HG03196 (cell line): ENCODE results near the gene ARHGAP1.

ENCODE experiments used
- ATAC-seq: cut with Tn5 transposase; IDR thresholded peaks from one replicate; pipeline ENCODE4 v1.9.1; 2021; ENCODE audit not compliant: unreplicated experiment

Gene ARHGAP1

GRCh38 chr11:46695345-46696211 lies 4.8 kb downstream of the ARHGAP1 start:
- no peak for ATAC-seq

- no peak for ATAC-seq
Measured at GRCh38 chr11:46694607-46695006, 5.8 kb downstream of the ARHGAP1 start.

GRCh38 chr11:46694072-46694471 lies 6.3 kb downstream of the ARHGAP1 start:
- ATAC-seq: no peak

GRCh38 chr11:46693597-46694012 lies 6.8 kb downstream of the ARHGAP1 start:
- no peak for ATAC-seq

- no peak for ATAC-seq
Measured at GRCh38 chr11:46692450-46692849, 8.0 kb downstream of the ARHGAP1 start.

- ATAC-seq: no peak
Measured at GRCh38 chr11:46690702-46691101, 9.7 kb downstream of the ARHGAP1 start.

GRCh38 chr11:46686886-46687795 lies 13.3 kb downstream of the ARHGAP1 start:
- ATAC-seq: no peak

- ATAC-seq: no peak
Measured at GRCh38 chr11:46684367-46684766, 16.1 kb downstream of the ARHGAP1 start.

GRCh38 chr11:46682773-46683752 lies 17.4 kb downstream of the ARHGAP1 start:
- ATAC-seq: no peak

GRCh38 chr11:46681814-46682213 lies 18.6 kb downstream of the ARHGAP1 start:
- ATAC-seq: no peak

GRCh38 chr11:46680815-46681214 lies 19.6 kb downstream of the ARHGAP1 start:
- ATAC-seq: no peak

- no peak for ATAC-seq
Measured at GRCh38 chr11:46680164-46680760, 20.2 kb downstream of the ARHGAP1 start.

GRCh38 chr11:46679241-46680163 lies 20.9 kb downstream of the ARHGAP1 start:
- no peak for ATAC-seq

GRCh38 chr11:46678741-46679130 lies 21.7 kb downstream of the ARHGAP1 start:
- no peak for ATAC-seq

- ATAC-seq: no peak
Measured at GRCh38 chr11:46677991-46678740, 22.3 kb downstream of the ARHGAP1 start.

- no peak for ATAC-seq
Measured at GRCh38 chr11:46677169-46677568, 23.2 kb downstream of the ARHGAP1 start.

GRCh38 chr11:46676436-46677158 lies 23.8 kb downstream of the ARHGAP1 start:
- no peak for ATAC-seq

- no peak for ATAC-seq
Measured at GRCh38 chr11:46675949-46676348, 24.5 kb downstream of the ARHGAP1 start.
